NT2/D1 (cell line): ENCODE measurements around the gene ACOX1.

ENCODE experiments used
- SUZ12 ChIP-seq: IDR thresholded peaks from 2 replicates; pipeline ENCODE4 v1.6.1; 2011; ENCODE audit not compliant: insufficient read length, insufficient read depth; ENCODE audit errors: extremely low read depth
- ZNF274 ChIP-seq: IDR thresholded peaks from 2 replicates; pipeline ENCODE4 v1.6.1; 2011; ENCODE audit warnings: mild to moderate bottlenecking, low read depth, low read length

DNA sequence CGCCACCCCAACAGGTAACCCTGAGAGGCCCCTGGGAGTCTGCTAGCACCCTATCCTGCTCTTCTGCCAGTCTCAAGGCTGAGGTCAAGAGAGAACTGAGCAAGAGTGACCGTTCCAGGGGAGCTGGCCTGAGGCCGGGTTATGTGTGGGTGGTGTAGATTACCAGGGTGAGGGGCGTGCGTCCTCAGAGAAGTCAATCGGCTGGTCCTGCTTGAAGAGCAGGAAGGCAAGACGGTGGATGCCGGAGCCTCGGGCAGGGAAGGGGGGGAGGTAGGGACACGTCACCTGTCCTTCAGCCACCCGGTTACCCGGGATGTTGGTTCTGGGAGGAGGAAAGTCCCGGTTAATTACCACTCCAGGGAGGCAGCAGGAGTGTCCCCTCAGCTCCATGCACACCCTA, 79.6 kb downstream of the ACOX1 start:
- no peak for TF ChIP-seq SUZ12
- no peak for TF ChIP-seq ZNF274
